H9 (cell line): ENCODE measurements around the gene PSMA4. TPM values are rescaled to one million over a fixed set of nuclear protein-coding genes. Genes with fewer than 3 reads are reported as not detected.
"Not testable (repeated sequence)": the region's sequence is repeated elsewhere in the genome, so short reads cannot be mapped to it uniquely, and the experiment has no call there.

Source experiments
- DNase-seq: peaks from one replicate; pipeline ENCODE4 v3.0.0-alpha.2; 2017
- H2AFZ ChIP-seq: one replicate; pipeline ENCODE4 v1.6.1; 2013; ENCODE audit warnings: mild to moderate bottlenecking, low read length, control low read depth, moderate library complexity
- H2AK5ac ChIP-seq: 2 replicates; pipeline ENCODE4 v1.6.1; 2013; ENCODE audit warnings: low read length, control low read depth, mixed read lengths; ENCODE audit not compliant: insufficient read length
- H2BK120ac ChIP-seq: one replicate; pipeline ENCODE4 v1.6.1; 2013; ENCODE audit warnings: low read depth, mild to moderate bottlenecking, low read length, control low read depth, inconsistent platforms; ENCODE audit not compliant: poor library complexity, severe bottlenecking
- H2BK12ac ChIP-seq: 2 replicates; pipeline ENCODE4 v1.6.1; 2013; ENCODE audit warnings: low read length, control low read depth, mixed read lengths, low read depth; ENCODE audit not compliant: insufficient read length
- H2BK15ac ChIP-seq: 2 replicates; pipeline ENCODE4 v1.6.1; 2013; ENCODE audit warnings: low read depth, low read length, control low read depth
- H2BK20ac ChIP-seq: one replicate; pipeline ENCODE4 v1.6.1; 2013; ENCODE audit warnings: low read depth, mild to moderate bottlenecking, low read length, control low read depth, inconsistent platforms; ENCODE audit not compliant: poor library complexity, severe bottlenecking
- H2BK5ac ChIP-seq: 2 replicates; pipeline ENCODE4 v1.6.1; 2013; ENCODE audit warnings: low read length, control low read depth, mixed read lengths; ENCODE audit not compliant: insufficient read length
- H3K14ac ChIP-seq: 2 replicates; pipeline ENCODE4 v1.6.1; 2013; ENCODE audit warnings: low read length, control low read depth; ENCODE audit not compliant: insufficient read depth
- H3K18ac ChIP-seq: 2 replicates; pipeline ENCODE4 v1.6.1; 2013; ENCODE audit warnings: low read depth, mild to moderate bottlenecking, mixed read lengths, low read length, control low read depth; ENCODE audit not compliant: insufficient read length
- H3K23ac ChIP-seq: 2 replicates; pipeline ENCODE4 v1.6.1; 2013; ENCODE audit warnings: low read length, control low read depth, mixed read lengths, low read depth; ENCODE audit not compliant: insufficient read length
- H3K23me2 ChIP-seq: 2 replicates; pipeline ENCODE4 v1.6.1; 2013; ENCODE audit warnings: low read depth, mild to moderate bottlenecking, mixed read lengths, low read length, control low read depth; ENCODE audit not compliant: insufficient read length, poor library complexity, severe bottlenecking
- H3K27ac ChIP-seq: 2 replicates; pipeline ENCODE4 v1.5.1; 2013; ENCODE audit warnings: low read length, control low read depth, mixed read lengths, low read depth; ENCODE audit not compliant: insufficient read length
- H3K27me3 ChIP-seq: 2 replicates; pipeline ENCODE4 v1.6.1; 2013; ENCODE audit warnings: low read length, control low read depth, inconsistent platforms; ENCODE audit not compliant: insufficient read depth
- H3K4ac ChIP-seq: 2 replicates; pipeline ENCODE4 v1.6.1; 2013; ENCODE audit warnings: low read depth, mild to moderate bottlenecking, control low read depth, inconsistent platforms, low read length, moderate library complexity
- H3K4me1 ChIP-seq: 2 replicates; pipeline ENCODE4 v1.6.1; 2013; ENCODE audit warnings: low read length, control low read depth, inconsistent platforms; ENCODE audit not compliant: insufficient read depth
- H3K4me2 ChIP-seq: 2 replicates; pipeline ENCODE4 v1.6.1; 2013; ENCODE audit warnings: low read length, control low read depth, mixed read lengths; ENCODE audit not compliant: insufficient read length, insufficient read depth
- H3K56ac ChIP-seq: 2 replicates; pipeline ENCODE4 v1.6.1; 2013; ENCODE audit warnings: low read depth, mild to moderate bottlenecking, mixed read lengths, low read length, control low read depth; ENCODE audit not compliant: insufficient read length
- H3K79me1 ChIP-seq: 2 replicates; pipeline ENCODE4 v1.6.1; 2013; ENCODE audit warnings: low read depth, mild to moderate bottlenecking, moderate library complexity, low read length, control low read depth, inconsistent platforms; ENCODE audit not compliant: insufficient read depth, poor library complexity, severe bottlenecking
- H3K79me2 ChIP-seq: 2 replicates; pipeline ENCODE4 v1.6.1; 2013; ENCODE audit warnings: low read length, control low read depth, inconsistent platforms; ENCODE audit not compliant: insufficient read depth
- H3K9ac ChIP-seq: 2 replicates; pipeline ENCODE4 v1.6.1; 2013; ENCODE audit warnings: low read length, control low read depth, mixed read lengths; ENCODE audit not compliant: insufficient read length; ENCODE audit errors: extremely low read depth
- H3K9me3 ChIP-seq: one replicate; pipeline ENCODE4 v1.6.1; 2013; ENCODE audit warnings: low read depth, low read length, inconsistent platforms; ENCODE audit not compliant: control insufficient read depth
- H3T11ph ChIP-seq: one replicate; pipeline ENCODE4 v1.6.1; 2013; ENCODE audit warnings: mild to moderate bottlenecking, low read length, control low read depth, inconsistent platforms
- H4K20me1 ChIP-seq: one replicate; pipeline ENCODE4 v1.6.1; 2013; ENCODE audit not compliant: control insufficient read depth, insufficient read length, insufficient read depth
- H4K5ac ChIP-seq: 2 replicates; pipeline ENCODE4 v1.6.1; 2013; ENCODE audit warnings: low read depth, mild to moderate bottlenecking, mixed read lengths, low read length, control low read depth; ENCODE audit not compliant: insufficient read length
- H4K8ac ChIP-seq: replicated peaks from 2 replicates; pipeline ENCODE4 v1.6.1; 2013; ENCODE audit warnings: low read length, control low read depth, mixed read lengths, low read depth; ENCODE audit not compliant: insufficient read length
- H4K91ac ChIP-seq: 2 replicates; pipeline ENCODE4 v1.6.1; 2013; ENCODE audit warnings: low read depth, mild to moderate bottlenecking, moderate library complexity, mixed read lengths, low read length, control low read depth; ENCODE audit not compliant: insufficient read length
- H3K27ac Mint-ChIP-seq, 3 experiments: 2 replicates in 2 of 3; 3 replicates in 1 of 3; pipeline ENCODE4 v1.8.0; 2020 to 2021; ENCODE audit warnings: mixed read lengths in 3 of 3, mild to moderate bottlenecking in 1 of 3, moderate library complexity in 1 of 3
- H3K27me3 Mint-ChIP-seq: 2 replicates; pipeline ENCODE4 v1.8.0; 2021; ENCODE audit warnings: low read depth, mild to moderate bottlenecking, moderate library complexity, mixed read lengths
- H3K36me3 Mint-ChIP-seq, 3 experiments: 2 replicates in 2 of 3; 3 replicates in 1 of 3; pipeline ENCODE4 v1.8.0; 2020 to 2021; ENCODE audit warnings: low read depth in 3 of 3, mixed read lengths in 3 of 3; ENCODE audit not compliant: insufficient read depth in 1 of 3
- H3K4me1 Mint-ChIP-seq, 2 experiments: 2 replicates each; pipeline ENCODE4 v1.8.0; 2020; ENCODE audit warnings: mixed read lengths in 2 of 2
- H3K4me3 Mint-ChIP-seq, 2 experiments: 2 replicates in 1 of 2; 3 replicates in 1 of 2; pipeline ENCODE4 v1.8.0; 2020 to 2021; ENCODE audit warnings: mild to moderate bottlenecking in 2 of 2, mixed read lengths in 2 of 2, moderate library complexity in 1 of 2
- H3K9me3 Mint-ChIP-seq, 2 experiments: 2 replicates in 1 of 2; 3 replicates in 1 of 2; pipeline ENCODE4 v1.8.0; 2020; ENCODE audit warnings: mild to moderate bottlenecking in 2 of 2, mixed read lengths in 2 of 2, moderate library complexity in 1 of 2
- WGBS: extraction: QIAGEN DNeasy Blood & Tissue Kit; methylation state at CpG from one replicate; pipeline ENCODE4 v1.1.7; 2013; ENCODE audit warnings: missing lambda C conversion rate, low lambda C conversion rate, mixed read lengths; ENCODE audit not compliant: insufficient read length; ENCODE audit errors: extremely low coverage; 5-methylcytosine and 5-hydroxymethylcytosine counted together
- total RNA-seq: library from RNA; stranded (reverse); gene quantifications from 2 replicates; pipeline ENCODE4 v1.2.1, GENCODE V29; 2021
- TF ChIP-seq, protein P1 (sequence below): fragments of 200-600 bp; sonication (generic); conservative IDR thresholded peaks from 3 replicates; pipeline ENCODE4 v1.8.0; 2021; ENCODE audit warnings: antibody characterized with exemption, mild to moderate bottlenecking

PSMA4 gene
- total RNA-seq, 1 experiment from 2014 or later, result 333 TPM

DNA sequence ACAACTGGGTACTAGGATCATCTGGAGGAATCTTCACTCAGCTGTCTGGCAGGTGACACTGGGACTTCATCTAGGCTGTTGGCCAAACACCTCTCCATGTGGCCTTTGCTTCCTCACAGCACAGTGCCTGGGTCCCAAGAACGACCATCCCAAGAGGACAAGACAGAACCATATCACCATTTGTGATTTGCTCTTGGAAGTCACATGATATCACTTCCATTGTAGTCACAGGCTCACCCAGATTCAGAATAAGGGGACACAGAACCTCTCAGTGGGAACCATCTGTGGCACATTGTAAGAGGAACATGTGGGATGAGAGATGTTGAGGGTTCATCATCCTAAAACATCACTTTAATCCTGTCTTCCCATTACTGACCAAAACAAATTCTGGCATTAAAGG is 1.9 kb upstream of the PSMA4 start:
- Histone ChIP-seq H3K4ac (no peak overlapping the region), H2BK20ac (no peak overlapping the region), H4K20me1 (no peaks in the 10 kb centered on the region), H3K56ac (no peak overlapping the region), H4K8ac (no peak overlapping the region), H3K9ac (no peak overlapping the region), H2BK5ac (no peak overlapping the region), H2AFZ (no peak overlapping the region), H3T11ph (no peak overlapping the region), H2BK15ac (no peak overlapping the region), H3K18ac (no peak overlapping the region), H2AK5ac (no peak overlapping the region), H3K27ac (no peak overlapping the region), H3K9me3 (no peaks in the 10 kb centered on the region), H3K79me1 (peaks cover 3% of the 10 kb centered on the region), H3K14ac (no peak overlapping the region), H2BK12ac (no peak overlapping the region), H3K23ac (no peak overlapping the region), H3K79me2 (peaks cover 7% of the 10 kb centered on the region; the same call in 1 of the 2 replicates), H3K4me2 (no peak overlapping the region), H4K5ac (no peak overlapping the region), H3K4me1 (no peaks in the 10 kb centered on the region), H4K91ac (no peak overlapping the region), H3K23me2 (peaks cover 10% of the 10 kb centered on the region), H3K27me3 (no peaks in the 10 kb centered on the region), H2BK120ac (no peak overlapping the region)
- no peaks in the 10 kb centered on the region; the same call in 1 of the 2 replicates for H3K27me3 Mint-ChIP-seq
- peaks cover 5 to 15% of the 10 kb centered on the region in 2 experiments for H3K4me1 Mint-ChIP-seq
- no peak overlapping the region for H3K27ac Mint-ChIP-seq
- no peak overlapping the region for H3K4me3 Mint-ChIP-seq
- no peaks in the 10 kb centered on the region; a peak in 1 of 5 replicates for H3K9me3 Mint-ChIP-seq
- WGBS, result no CpG with 5 or more reads among the region's 1 CpG
- peaks cover 8 to 16% (median 16%) of the 10 kb centered on the region in 3 experiments; a peak in 6 of 7 replicates for H3K36me3 Mint-ChIP-seq
- TF ChIP-seq, protein P1, sequence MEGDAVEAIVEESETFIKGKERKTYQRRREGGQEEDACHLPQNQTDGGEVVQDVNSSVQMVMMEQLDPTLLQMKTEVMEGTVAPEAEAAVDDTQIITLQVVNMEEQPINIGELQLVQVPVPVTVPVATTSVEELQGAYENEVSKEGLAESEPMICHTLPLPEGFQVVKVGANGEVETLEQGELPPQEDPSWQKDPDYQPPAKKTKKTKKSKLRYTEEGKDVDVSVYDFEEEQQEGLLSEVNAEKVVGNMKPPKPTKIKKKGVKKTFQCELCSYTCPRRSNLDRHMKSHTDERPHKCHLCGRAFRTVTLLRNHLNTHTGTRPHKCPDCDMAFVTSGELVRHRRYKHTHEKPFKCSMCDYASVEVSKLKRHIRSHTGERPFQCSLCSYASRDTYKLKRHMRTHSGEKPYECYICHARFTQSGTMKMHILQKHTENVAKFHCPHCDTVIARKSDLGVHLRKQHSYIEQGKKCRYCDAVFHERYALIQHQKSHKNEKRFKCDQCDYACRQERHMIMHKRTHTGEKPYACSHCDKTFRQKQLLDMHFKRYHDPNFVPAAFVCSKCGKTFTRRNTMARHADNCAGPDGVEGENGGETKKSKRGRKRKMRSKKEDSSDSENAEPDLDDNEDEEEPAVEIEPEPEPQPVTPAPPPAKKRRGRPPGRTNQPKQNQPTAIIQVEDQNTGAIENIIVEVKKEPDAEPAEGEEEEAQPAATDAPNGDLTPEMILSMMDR, result no peak
- no peak for DNase-seq

DNA sequence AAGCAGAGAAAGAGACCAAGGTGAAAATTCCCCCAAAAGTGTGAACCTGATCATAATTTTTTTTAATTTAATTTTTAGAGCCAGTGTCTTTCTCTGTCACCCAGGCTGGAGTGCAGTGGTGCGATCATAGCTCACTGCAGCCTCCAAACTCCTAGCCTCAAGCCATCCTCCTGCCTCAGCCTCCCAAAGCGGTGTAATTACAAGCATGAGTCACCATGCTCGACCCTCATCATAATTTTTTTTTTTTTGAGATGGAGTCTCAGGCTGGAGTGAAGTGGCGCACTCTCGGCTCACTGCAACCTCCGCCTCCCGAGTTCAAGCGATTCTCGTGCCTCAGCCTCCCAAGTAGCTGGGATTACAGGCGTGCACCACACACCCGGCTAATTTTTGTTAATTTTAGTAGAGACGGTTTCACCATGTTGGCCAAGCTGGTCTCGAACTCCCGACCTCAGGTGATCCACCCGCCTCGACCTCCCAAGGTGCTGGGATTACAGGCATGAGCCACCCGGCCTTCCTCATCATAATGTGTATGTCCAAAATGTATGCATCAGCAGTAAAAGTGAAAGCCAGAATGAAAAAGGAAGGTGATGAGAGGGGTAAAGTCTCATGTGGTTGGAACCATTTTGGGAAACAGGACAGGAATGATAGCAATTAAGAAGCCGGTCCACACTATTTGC is 642 bp upstream of the PSMA4 start:
- Mint-ChIP-seq H3K4me1 (peaks cover 5 to 15% of the 10 kb centered on the region in 2 experiments), H3K4me3 (peak overlapping the region; percentile 94 to 99), H3K36me3 (peaks cover 11 to 27% (median 24%) of the 10 kb centered on the region in 3 experiments; a peak in 6 of 7 replicates), H3K27ac (peak overlapping the region; percentile 76 to 100 (median 100); a peak in 4 of 7 replicates)
- not testable (repeated sequence) for H2BK15ac ChIP-seq, H3K79me2 ChIP-seq, H3K14ac ChIP-seq, H3K27ac ChIP-seq, H3K23ac ChIP-seq, H3K27me3 ChIP-seq, H3K4ac ChIP-seq, H2BK12ac ChIP-seq, H3K23me2 ChIP-seq, H3K9me3 ChIP-seq, DNase-seq, H3K9me3 Mint-ChIP-seq, H3T11ph ChIP-seq, H2BK5ac ChIP-seq, H2AFZ ChIP-seq, H4K8ac ChIP-seq, H3K79me1 ChIP-seq, H2BK120ac ChIP-seq, H3K56ac ChIP-seq, H4K20me1 ChIP-seq, H3K27me3 Mint-ChIP-seq, H3K4me1 ChIP-seq, H2AK5ac ChIP-seq, H2BK20ac ChIP-seq, H4K91ac ChIP-seq
- H3K9ac ChIP-seq, result peak overlapping the region; percentile 66
- peak overlapping the region; percentile 84 for H3K18ac ChIP-seq
- no CpG with 5 or more reads among the region's 18 CpGs for WGBS
- H3K4me2 ChIP-seq, result peak overlapping the region; percentile 97
- H4K5ac ChIP-seq, result peak overlapping the region; percentile 49
